ENCODE results near the gene NFKB1. TPM values are rescaled to one million over a fixed set of nuclear protein-coding genes. Genes with fewer than 3 reads are reported as not detected.

Gene NFKB1
- total RNA-seq, 2 donors from 2014 or later: 17.8 to 19.3 TPM

DNA sequence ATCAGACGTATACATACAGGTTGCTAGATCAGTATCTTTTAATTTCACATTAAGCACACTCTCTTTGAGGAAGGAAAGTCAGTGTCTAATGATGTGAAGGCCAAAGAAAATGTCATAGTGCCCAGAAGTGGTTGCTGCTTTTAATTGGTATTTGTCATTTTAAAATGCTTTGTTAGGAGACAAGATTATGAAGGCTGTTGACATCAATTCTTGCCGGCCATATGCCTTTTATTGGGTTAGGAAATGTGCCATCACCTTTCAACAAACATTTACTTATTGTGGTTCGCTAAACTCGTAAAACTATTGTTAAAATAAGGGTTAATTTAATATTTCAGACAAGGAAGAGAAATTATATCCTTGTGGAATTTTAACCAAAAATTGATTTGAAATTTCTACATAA, 32.2 kb downstream of the NFKB1 start:
- no peak for DNase-seq (ENCODE audit: low spot score)
- TF ChIP-seq, protein P1, sequence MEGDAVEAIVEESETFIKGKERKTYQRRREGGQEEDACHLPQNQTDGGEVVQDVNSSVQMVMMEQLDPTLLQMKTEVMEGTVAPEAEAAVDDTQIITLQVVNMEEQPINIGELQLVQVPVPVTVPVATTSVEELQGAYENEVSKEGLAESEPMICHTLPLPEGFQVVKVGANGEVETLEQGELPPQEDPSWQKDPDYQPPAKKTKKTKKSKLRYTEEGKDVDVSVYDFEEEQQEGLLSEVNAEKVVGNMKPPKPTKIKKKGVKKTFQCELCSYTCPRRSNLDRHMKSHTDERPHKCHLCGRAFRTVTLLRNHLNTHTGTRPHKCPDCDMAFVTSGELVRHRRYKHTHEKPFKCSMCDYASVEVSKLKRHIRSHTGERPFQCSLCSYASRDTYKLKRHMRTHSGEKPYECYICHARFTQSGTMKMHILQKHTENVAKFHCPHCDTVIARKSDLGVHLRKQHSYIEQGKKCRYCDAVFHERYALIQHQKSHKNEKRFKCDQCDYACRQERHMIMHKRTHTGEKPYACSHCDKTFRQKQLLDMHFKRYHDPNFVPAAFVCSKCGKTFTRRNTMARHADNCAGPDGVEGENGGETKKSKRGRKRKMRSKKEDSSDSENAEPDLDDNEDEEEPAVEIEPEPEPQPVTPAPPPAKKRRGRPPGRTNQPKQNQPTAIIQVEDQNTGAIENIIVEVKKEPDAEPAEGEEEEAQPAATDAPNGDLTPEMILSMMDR (IDR thresholded peaks at IDR 0.05): no peak
- no peak overlapping the region for H3K4me3 ChIP-seq
- H3K27me3 ChIP-seq: no peaks in the 10 kb centered on the region
- H3K9me3 ChIP-seq: no peaks in the 10 kb centered on the region
- peaks cover 0 to 5% of the 10 kb centered on the region in 2 donors for H3K4me1 ChIP-seq
- no peak overlapping the region for H3K27ac ChIP-seq
- no peaks in the 10 kb centered on the region for H3K36me3 ChIP-seq

DNA sequence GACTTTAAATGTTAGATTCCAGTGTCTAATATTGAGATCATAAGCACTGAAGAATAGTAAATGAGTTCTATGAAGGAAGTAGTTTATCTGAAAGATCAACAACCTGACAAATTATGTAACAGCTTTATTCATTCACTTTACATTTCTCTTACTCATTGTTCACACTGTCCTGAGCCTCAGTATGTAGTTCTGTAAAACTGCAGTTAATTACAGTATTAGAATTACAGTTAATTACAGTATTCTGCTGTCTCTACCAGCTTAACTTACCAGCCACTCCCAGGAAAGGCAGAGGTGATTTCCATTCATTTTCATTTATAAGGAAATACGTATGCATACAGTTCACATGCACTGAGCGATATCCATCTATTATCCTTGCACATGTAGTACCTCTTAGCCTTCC, 32.7 kb downstream of the NFKB1 start:
- Histone ChIP-seq H3K9me3 (no peaks in the 10 kb centered on the region), H3K36me3 (no peaks in the 10 kb centered on the region), H3K4me3 (no peak overlapping the region), H3K27ac (no peak overlapping the region), H3K4me1 (peaks cover 0 to 2% of the 10 kb centered on the region in 2 donors), H3K27me3 (no peaks in the 10 kb centered on the region)
- TF ChIP-seq, protein P1 (IDR thresholded peaks at IDR 0.05): no peak
- DNase-seq (ENCODE audit: low spot score): no peak

DNA sequence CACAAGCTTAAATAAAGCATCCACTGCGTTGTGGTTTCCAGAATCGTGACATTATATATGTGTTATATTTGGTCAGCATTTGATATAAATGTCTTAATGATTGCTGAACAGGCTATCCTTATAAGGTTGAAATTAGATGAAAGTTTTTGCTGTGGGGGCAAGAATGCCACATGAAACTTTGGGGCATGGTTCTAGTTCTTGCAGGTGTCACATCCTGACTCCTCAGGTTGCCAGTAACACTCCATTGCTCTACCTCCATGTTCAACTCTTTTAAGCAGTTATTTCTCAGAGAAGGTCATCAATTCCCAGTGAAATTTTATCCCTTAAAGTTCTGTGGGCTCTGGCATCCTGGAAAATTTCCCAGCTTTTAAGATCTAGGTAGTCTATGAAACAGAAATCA, 33.7 kb downstream of the NFKB1 start:
- H3K36me3 ChIP-seq: no peaks in the 10 kb centered on the region
- no peaks in the 10 kb centered on the region for H3K4me1 ChIP-seq
- no peak overlapping the region for H3K4me3 ChIP-seq
- H3K9me3 ChIP-seq: no peaks in the 10 kb centered on the region
- TF ChIP-seq, protein P1 (IDR thresholded peaks at IDR 0.05): no peak
- H3K27me3 ChIP-seq: no peaks in the 10 kb centered on the region
- no peak for DNase-seq (ENCODE audit: low spot score)
- H3K27ac ChIP-seq: no peak overlapping the region

DNA sequence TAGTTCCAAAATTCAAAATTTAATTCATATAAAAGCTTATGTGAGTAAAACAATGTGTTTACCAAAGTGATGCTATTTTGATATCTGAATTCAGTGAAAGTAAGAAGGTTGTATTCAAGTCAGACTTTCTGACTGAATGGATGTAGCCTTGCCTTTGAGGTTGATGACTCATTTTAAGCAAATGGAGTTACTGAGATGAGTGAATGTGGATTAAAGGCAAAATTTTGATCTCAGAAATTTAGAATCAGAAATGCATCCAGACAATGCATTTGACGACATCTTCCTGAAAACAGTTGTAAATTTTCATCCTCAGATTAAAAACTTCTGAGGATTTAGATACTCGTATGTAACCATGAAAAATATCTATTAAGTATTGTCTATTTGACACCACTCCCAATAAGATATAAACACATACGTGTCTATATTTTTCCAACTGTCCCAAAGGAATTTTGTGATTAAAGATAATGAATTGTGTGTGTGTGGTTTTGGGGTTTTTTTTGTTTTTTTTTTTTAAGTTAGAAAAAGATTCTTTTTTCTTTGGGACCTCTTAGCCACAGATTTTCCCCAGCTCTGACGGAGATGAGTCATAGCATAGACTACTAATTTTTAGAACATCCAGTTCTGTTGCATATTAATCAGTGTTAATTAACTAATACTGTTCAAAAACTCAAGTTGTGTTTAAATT, 34.4 kb downstream of the NFKB1 start:
- H3K36me3 ChIP-seq: no peaks in the 10 kb centered on the region
- H3K4me1 ChIP-seq: no peaks in the 10 kb centered on the region
- H3K9me3 ChIP-seq: no peaks in the 10 kb centered on the region
- TF ChIP-seq, protein P1 (IDR thresholded peaks at IDR 0.05): no peak
- H3K4me3 ChIP-seq: no peak overlapping the region
- H3K27ac ChIP-seq: no peak overlapping the region
- DNase-seq (ENCODE audit: low spot score): no peak
- no peaks in the 10 kb centered on the region for H3K27me3 ChIP-seq

DNA sequence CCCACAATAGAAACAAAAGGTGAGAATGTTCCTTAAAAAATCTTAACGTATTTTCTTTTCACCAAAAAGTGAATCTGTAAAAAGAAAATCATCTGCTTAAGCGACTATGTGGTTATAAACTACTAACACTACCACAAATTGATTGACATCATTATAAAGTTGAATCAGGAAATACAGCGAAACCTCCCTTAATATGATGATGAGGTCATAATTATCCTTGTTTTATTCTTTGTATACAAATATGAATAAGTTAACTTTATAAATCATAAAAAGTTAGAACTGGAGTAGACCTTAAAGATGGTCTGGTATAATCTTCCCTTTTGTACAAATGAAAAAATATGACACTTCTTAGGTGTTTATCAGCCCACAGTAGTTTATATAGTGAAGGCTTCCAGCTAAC, 35.6 kb downstream of the NFKB1 start:
- DNase-seq (ENCODE audit: low spot score): no peak
- H3K9me3 ChIP-seq: no peaks in the 10 kb centered on the region
- H3K36me3 ChIP-seq: no peaks in the 10 kb centered on the region
- TF ChIP-seq, protein P1 (IDR thresholded peaks at IDR 0.05): no peak
- no peaks in the 10 kb centered on the region for H3K4me1 ChIP-seq
- no peaks in the 10 kb centered on the region for H3K27me3 ChIP-seq
- no peak overlapping the region for H3K27ac ChIP-seq
- no peak overlapping the region for H3K4me3 ChIP-seq

DNA sequence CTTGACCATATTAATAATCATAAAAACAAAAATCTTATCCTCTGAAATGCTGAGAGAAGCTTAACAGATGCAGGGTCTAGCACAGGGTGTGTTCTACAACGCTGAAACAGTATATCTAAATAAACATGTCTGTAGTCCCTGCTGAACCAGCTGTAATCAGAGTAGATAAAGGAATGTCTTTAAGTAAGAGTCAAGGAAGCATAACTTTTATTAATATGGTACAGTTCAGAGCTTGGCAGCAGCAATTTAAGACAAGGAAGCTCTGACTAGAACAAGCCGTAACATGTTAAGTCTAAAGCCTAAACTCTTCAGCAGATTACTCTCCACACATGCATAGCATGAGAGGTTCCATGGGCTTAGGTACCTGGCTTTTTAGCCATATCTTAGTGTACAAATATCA, 36.1 kb downstream of the NFKB1 start:
- TF ChIP-seq, protein P1 (IDR thresholded peaks at IDR 0.05): no peak

More for the DNA sequence above, 36.1 kb downstream of the NFKB1 start:
- no peak overlapping the region for H3K27ac ChIP-seq
- no peaks in the 10 kb centered on the region for H3K27me3 ChIP-seq
- no peak overlapping the region for H3K4me3 ChIP-seq
- H3K4me1 ChIP-seq: no peaks in the 10 kb centered on the region
- no peak for DNase-seq (ENCODE audit: low spot score)
- no peaks in the 10 kb centered on the region for H3K9me3 ChIP-seq
- H3K36me3 ChIP-seq: no peaks in the 10 kb centered on the region
